MM.1S (cell line): Measurements from ENCODE around the gene KRT84.

Experiments used
- CTCF ChIP-seq: fragments of 300-600 bp; sonication (generic); IDR thresholded peaks from 2 replicates; pipeline ENCODE4 v1.5.1; 2016; ENCODE audit warnings: antibody characterized with exemption, low read length, mixed read lengths
- EZH2 ChIP-seq: fragments of 300-600 bp; sonication (generic); optimal IDR thresholded peaks from 2 replicates; pipeline ENCODE3; 2017; ENCODE audit warnings: low read depth, mild to moderate bottlenecking, antibody characterized with exemption, low read length, mixed read lengths
- EZH2phosphoT487 ChIP-seq: fragments of 300-600 bp; sonication (generic); IDR thresholded peaks from 2 replicates; pipeline ENCODE4 v1.6.1; 2018; ENCODE audit warnings: antibody characterized with exemption, low read length

- no peak for TF ChIP-seq CTCF
- no peak for TF ChIP-seq EZH2
- TF ChIP-seq EZH2phosphoT487, result no peak
These were observed 25.3 kb downstream of the KRT84 start for GRCh38 chr12:52360106-52360662.
